ENCODE measurements around the gene CRTAC1.
A peak's percentile ranks its signal among the peaks of the same experiment; 100 is the strongest.

- TF ChIP-seq EZH2phosphoT487 (IDR thresholded peaks at IDR 0.05; ENCODE audit: borderline replicate concordance, low read depth) (no peak), POLR2AphosphoS5 (IDR thresholded peaks at IDR 0.05; ENCODE audit: low read depth, low read length) (no peak), CTCF (IDR thresholded peaks at IDR 0.05) (no peak), FOXJ3 (CRISPR knock-in tag; IDR thresholded peaks at IDR 0.05) (no peak), RAD21 (IDR thresholded peaks at IDR 0.05; ENCODE audit: low read length) (no peak), REST (IDR thresholded peaks at IDR 0.05; ENCODE audit: low read depth, low read length) (peak; percentile 96), NRF1 (IDR thresholded peaks at IDR 0.05; ENCODE audit: low read depth, low read length) (no peak), ZBTB33 (IDR thresholded peaks at IDR 0.05; ENCODE audit: borderline replicate concordance, low read depth) (no peak), ELF1 (IDR thresholded peaks at IDR 0.05) (no peak), EP300 (IDR thresholded peaks at IDR 0.05; ENCODE audit: borderline replicate concordance in 1 of 2, low read depth in 1 of 2, low read length in 1 of 2) (no peak), TAF1 (IDR thresholded peaks at IDR 0.05; ENCODE audit: borderline replicate concordance, low read depth, low read length) (no peak), NFIC (IDR thresholded peaks at IDR 0.05; ENCODE audit: borderline replicate concordance) (no peak)
Observed at GRCh38 chr10:98074315-98074911, 44.0 kb upstream of the CRTAC1 start.
